Tibial nerve (tissue), 4 donors: ENCODE data around the gene ZC3HAV1L. TPM values are rescaled to one million over a fixed set of nuclear protein-coding genes. Genes with fewer than 3 reads are reported as not detected.
"Not testable (repeated sequence)": the region's sequence is repeated elsewhere in the genome, so short reads cannot be mapped to it uniquely, and the experiment has no call there.

Source experiments
- DNase-seq, 2 donors: peaks; one replicate each; pipeline ENCODE4 v3.0.0-alpha.2; 2019; ENCODE audit warnings: low spot score in 2 of 2
- H3K27ac ChIP-seq, 4 donors: fragments of 200-600 bp; sonication (generic) in 3 of 4; one replicate each; pipeline ENCODE4 v1.5.1; 2017 to 2019; ENCODE audit warnings: mild to moderate bottlenecking in 1 of 4
- H3K27me3 ChIP-seq, 2 donors: fragments of 200-600 bp; sonication (generic) in 1 of 2; one replicate each; pipeline versions ENCODE4 v1.5.1 to v1.6.0; 2017 to 2019
- H3K36me3 ChIP-seq, 3 donors: fragments of 200-600 bp; sonication (generic); one replicate each; pipeline ENCODE4 v1.5.1; 2018 to 2019
- H3K4me1 ChIP-seq, 4 donors: fragments of 200-600 bp; sonication (generic) in 3 of 4; one replicate each; pipeline ENCODE4 v1.5.1; 2017 to 2019
- H3K4me3 ChIP-seq, 4 donors: fragments of 200-600 bp; sonication (generic) in 3 of 4; one replicate each; pipeline ENCODE4 v1.5.1; 2017 to 2019; ENCODE audit warnings: mild to moderate bottlenecking in 1 of 4, moderate library complexity in 1 of 4
- H3K9me3 ChIP-seq, 4 donors: fragments of 200-600 bp; sonication (generic) in 3 of 4; one replicate each; pipeline ENCODE4 v1.5.1; 2017 to 2019
- CTCF ChIP-seq, 5 experiments: fragments of 200-600 bp in 3 of 5; fragments of 450-650 bp in 2 of 5; sonication (generic) in 3 of 5; IDR thresholded peaks; one replicate each; pipeline ENCODE4 v1.5.1; 2016 to 2019; ENCODE audit warnings: antibody characterized with exemption in 5 of 5, mild to moderate bottlenecking in 3 of 5, moderate library complexity in 2 of 5
- EP300 ChIP-seq, 2 donors: sonication (generic); formaldehyde crosslinking; IDR thresholded peaks; one replicate each; pipeline ENCODE4 v1.6.1; 2017; ENCODE audit warnings: antibody characterized with exemption in 2 of 2, mild to moderate bottlenecking in 1 of 2
- POLR2A ChIP-seq, 2 donors: fragments of 450-650 bp; IDR thresholded peaks; one replicate each; pipeline ENCODE4 v1.6.1; 2017; ENCODE audit warnings: antibody characterized with exemption in 2 of 2, mild to moderate bottlenecking in 2 of 2, moderate library complexity in 2 of 2
- WGBS, 2 donors: methylation state at CpG; one replicate each; pipeline ENCODE4 v1.1.5; 2018; 5-methylcytosine and 5-hydroxymethylcytosine counted together
- total RNA-seq, 4 donors: library from RNA; depleted of rRNA; stranded (reverse); fragments of >200 nt; gene quantifications; one replicate each; pipeline ENCODE4 v1.1.0, GENCODE V29; 2016

The ZC3HAV1L gene
- total RNA-seq, 4 donors from 2014 or later, result 36.9 to 68.8 (median 53.1) TPM

- H3K9me3 ChIP-seq, result no peaks in the 10 kb centered on the region
- H3K36me3 ChIP-seq, result peaks cover 0 to 75% (median 18%) of the 10 kb centered on the region in 3 donors
- no peak overlapping the region for H3K4me3 ChIP-seq
- no peak for DNase-seq
- no peaks in the 10 kb centered on the region for H3K4me1 ChIP-seq
- H3K27me3 ChIP-seq, result no peaks in the 10 kb centered on the region
- TF ChIP-seq POLR2A (IDR thresholded peaks at IDR 0.05) (no peak), EP300 (IDR thresholded peaks at IDR 0.05) (no peak), CTCF (IDR thresholded peaks at IDR 0.05) (no peak)
- 83 to 84% methylated on average over 5 of the region's 5 CpGs for WGBS, 2 donors
- no peak overlapping the region for H3K27ac ChIP-seq
These were observed 24.9 kb upstream of the ZC3HAV1L start for GRCh38 chr7:139060695-139061237.

GRCh38 chr7:139059905-139060304 is 24.1 kb upstream of the ZC3HAV1L start:
- 68 to 77% methylated on average over 1 of the region's 1 CpG for WGBS, 2 donors
- no peaks in the 10 kb centered on the region for H3K27me3 ChIP-seq

GRCh38 chr7:139058943-139059342 is 23.1 kb upstream of the ZC3HAV1L start:
- Histone ChIP-seq H3K9me3 (no peaks in the 10 kb centered on the region), H3K4me1 (no peaks in the 10 kb centered on the region), H3K27ac (peak overlapping the region in 1 of 4 donors; percentile 36), H3K36me3 (peaks cover 0 to 75% (median 18%) of the 10 kb centered on the region in 3 donors), H3K4me3 (no peak overlapping the region), H3K27me3 (no peaks in the 10 kb centered on the region)
- no peak for DNase-seq
- 29 to 34% methylated on average over 5 of the region's 5 CpGs for WGBS, 2 donors
- no peak for TF ChIP-seq POLR2A (IDR thresholded peaks at IDR 0.05)
- no peak for TF ChIP-seq EP300 (IDR thresholded peaks at IDR 0.05)
- no peak for TF ChIP-seq CTCF (IDR thresholded peaks at IDR 0.05)

More at GRCh38 chr7:139059905-139060304, 24.1 kb upstream of the ZC3HAV1L start:
- H3K27ac ChIP-seq, result no peak overlapping the region
- no peaks in the 10 kb centered on the region for H3K9me3 ChIP-seq
- no peak for DNase-seq
- no peak overlapping the region for H3K4me3 ChIP-seq
- no peak for TF ChIP-seq EP300 (IDR thresholded peaks at IDR 0.05)
- TF ChIP-seq POLR2A (IDR thresholded peaks at IDR 0.05), result no peak
- TF ChIP-seq CTCF (IDR thresholded peaks at IDR 0.05), result no peak
- H3K4me1 ChIP-seq, result no peaks in the 10 kb centered on the region
- peaks cover 0 to 75% (median 18%) of the 10 kb centered on the region in 3 donors for H3K36me3 ChIP-seq

DNA sequence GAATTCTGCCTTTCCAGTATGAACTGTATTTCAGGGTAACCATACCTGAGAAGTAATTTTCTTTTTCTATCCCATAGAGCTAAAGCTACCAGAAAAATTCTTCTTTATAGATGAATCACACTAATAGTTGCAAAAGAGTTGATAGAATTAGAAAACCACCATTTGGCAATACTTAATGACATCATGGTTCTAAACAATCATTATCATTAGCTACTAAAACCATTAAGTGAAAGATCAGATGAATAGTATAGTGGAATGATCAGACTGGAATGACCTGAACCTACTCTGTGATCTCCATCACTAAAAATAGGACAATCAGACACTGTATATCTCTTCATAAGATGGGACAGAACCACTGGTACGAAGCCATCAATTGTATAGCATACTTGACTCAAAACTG is 19.8 kb upstream of the ZC3HAV1L start:
- H3K4me1 ChIP-seq, result no peaks in the 10 kb centered on the region
- H3K27me3 ChIP-seq, result no peaks in the 10 kb centered on the region
- H3K36me3 ChIP-seq, result peaks cover 0 to 73% (median 30%) of the 10 kb centered on the region in 3 donors
- H3K9me3 ChIP-seq, result no peaks in the 10 kb centered on the region
- DNase-seq, result no peak
- no peak overlapping the region for H3K4me3 ChIP-seq
- WGBS, 2 donors, result 93% methylated on average over 1 of the region's 1 CpG
- TF ChIP-seq POLR2A (IDR thresholded peaks at IDR 0.05), result no peak
- no peak for TF ChIP-seq CTCF (IDR thresholded peaks at IDR 0.05)
- no peak for TF ChIP-seq EP300 (IDR thresholded peaks at IDR 0.05)
- no peak overlapping the region for H3K27ac ChIP-seq

DNA sequence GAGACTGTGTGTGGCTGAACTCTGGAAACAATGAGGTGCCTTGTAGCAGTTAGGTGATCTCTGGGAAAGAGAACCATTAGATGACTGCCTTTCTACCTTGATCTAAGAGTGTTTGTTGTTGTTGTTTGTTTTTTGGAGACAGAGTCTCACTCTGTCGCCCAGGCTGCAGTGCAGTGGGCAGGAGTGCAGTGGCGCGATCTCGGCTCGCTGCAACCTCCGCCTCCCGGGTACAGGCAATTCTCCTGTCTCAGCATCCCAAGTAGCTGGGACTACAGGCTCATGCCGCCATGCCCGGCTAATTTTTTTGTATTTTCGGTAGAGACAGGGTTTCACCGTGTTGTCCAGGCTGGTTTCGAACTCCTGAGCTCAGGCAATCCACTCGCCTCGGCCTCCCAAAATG is 18.8 kb upstream of the ZC3HAV1L start:
- H3K27me3 ChIP-seq, H3K4me1 ChIP-seq, H3K9me3 ChIP-seq, H3K4me3 ChIP-seq, DNase-seq, H3K27ac ChIP-seq: not testable (repeated sequence)
- H3K36me3 ChIP-seq, result peaks cover 0 to 73% (median 21%) of the 10 kb centered on the region in 3 donors
- 95 to 96% methylated on average over 14 of the region's 14 CpGs for WGBS, 2 donors

DNA sequence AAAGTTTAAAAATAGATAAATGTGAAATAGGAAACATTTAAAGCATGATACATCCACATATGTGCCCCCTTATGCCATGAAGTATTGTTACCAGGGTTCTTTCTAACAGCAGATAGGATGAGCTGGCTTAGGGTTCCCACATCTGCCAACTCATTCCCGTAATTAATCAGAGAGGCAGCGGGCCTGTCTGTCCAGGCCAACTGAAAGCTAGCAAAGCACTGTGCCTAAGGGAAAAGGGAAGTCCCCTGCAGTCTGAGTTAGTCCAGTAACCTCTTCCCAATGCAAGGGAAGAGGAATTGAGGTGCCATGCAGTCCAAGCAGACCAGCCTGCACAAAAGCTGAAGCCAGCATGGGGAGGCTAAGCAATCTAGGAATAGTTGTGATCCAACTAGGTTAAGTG is 18.3 kb upstream of the ZC3HAV1L start:
- TF ChIP-seq POLR2A (IDR thresholded peaks at IDR 0.05), result no peak
- TF ChIP-seq CTCF (IDR thresholded peaks at IDR 0.05), result no peak
- no peak for TF ChIP-seq EP300 (IDR thresholded peaks at IDR 0.05)
- H3K4me1 ChIP-seq, result no peaks in the 10 kb centered on the region
- peaks cover 0 to 73% (median 21%) of the 10 kb centered on the region in 3 donors for H3K36me3 ChIP-seq
- no peak overlapping the region for H3K4me3 ChIP-seq
- no peak for DNase-seq
- H3K27me3 ChIP-seq, result no peaks in the 10 kb centered on the region
- H3K9me3 ChIP-seq, result no peaks in the 10 kb centered on the region
- 69 to 71% methylated on average over 2 of the region's 2 CpGs for WGBS, 2 donors
- H3K27ac ChIP-seq, result no peak overlapping the region
